GM18517 (cell line): ENCODE data around the gene SORCS2.

Experiments used
- ATAC-seq: cut with Tn5 transposase; IDR thresholded peaks from one replicate; pipeline ENCODE4 v1.9.1; 2021; ENCODE audit warnings: mild to moderate bottlenecking, moderate library complexity; ENCODE audit not compliant: unreplicated experiment

The SORCS2 gene

DNA sequence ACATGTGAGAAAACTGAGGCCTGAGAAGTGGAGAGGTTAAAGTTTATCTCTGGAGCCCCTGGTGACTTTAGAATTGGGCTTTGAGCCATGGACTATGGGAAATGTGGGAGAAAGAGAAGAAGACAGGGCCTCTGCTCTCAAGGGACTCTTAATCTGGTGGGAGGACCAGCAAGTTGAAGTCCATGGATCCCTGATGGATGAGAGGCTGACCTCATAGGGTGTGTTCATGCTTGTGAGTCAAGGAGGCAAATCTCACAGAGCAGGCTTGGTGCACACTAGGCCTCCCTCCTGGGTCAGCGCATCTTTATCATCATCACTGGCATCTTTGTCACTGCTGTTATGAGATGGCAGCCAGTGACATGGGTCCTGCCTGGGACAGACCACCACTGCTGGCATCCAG, 535.4 kb downstream of the SORCS2 start:
- ATAC-seq = no peak

DNA sequence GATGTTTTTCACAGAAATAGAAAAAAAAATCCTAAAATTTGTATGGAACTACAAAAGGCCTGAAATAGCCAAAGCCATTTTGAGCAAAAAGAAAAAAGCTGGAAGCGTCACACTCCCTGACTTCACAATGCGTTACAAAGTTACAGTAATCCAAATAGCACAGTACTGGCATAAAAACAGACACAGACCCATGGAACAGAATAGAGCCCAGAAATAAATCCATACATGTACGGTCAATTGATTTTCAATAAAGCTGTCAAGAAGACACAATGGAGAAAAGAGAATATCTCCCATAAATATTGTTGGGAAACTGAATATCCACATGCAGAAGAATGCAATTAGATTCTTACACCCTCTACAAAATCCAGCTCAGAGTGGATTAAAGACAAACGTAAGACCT, 539.1 kb downstream of the SORCS2 start:
- ATAC-seq = no peak

DNA sequence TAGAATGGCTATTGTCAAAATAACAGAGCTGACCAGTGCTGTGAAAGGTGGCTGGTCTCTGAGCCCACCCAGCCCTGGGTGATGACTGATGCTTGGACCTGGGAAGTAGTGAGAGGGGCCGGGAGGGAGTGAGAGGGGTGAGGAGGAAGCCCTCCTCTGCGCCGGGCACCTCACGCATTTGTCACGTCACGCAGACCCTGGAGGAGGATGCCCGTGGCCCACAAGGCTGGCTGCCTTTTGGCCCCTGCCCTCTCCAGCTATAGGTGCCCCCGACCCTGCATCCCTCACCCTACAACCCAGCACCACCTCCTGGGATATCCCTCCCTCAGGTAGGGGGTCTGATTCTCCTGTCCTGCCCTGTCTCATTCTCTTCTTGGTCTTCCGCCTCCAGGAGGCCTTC, 539.9 kb downstream of the SORCS2 start:
- no peak for ATAC-seq

DNA sequence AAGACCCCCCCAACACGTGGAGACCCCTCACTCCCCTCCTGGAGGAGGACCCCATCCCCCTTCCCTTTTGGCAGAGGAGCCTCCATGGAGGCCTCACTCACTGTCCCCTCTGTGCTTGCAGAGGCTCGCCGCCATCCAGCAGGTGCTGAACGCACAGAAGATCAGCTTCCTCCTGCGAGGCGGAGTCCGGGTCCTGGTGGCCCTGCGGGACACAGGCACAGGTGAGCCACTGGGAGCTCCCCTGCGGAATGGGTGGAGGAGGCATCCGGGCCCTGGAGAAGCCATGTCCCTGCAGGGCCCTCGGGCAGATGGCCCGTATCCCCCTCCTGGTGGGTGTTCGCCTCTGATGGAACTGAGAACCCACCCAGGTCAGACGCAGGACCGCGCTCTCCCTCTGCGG, 540.9 kb downstream of the SORCS2 start:
- ATAC-seq = no peak

DNA sequence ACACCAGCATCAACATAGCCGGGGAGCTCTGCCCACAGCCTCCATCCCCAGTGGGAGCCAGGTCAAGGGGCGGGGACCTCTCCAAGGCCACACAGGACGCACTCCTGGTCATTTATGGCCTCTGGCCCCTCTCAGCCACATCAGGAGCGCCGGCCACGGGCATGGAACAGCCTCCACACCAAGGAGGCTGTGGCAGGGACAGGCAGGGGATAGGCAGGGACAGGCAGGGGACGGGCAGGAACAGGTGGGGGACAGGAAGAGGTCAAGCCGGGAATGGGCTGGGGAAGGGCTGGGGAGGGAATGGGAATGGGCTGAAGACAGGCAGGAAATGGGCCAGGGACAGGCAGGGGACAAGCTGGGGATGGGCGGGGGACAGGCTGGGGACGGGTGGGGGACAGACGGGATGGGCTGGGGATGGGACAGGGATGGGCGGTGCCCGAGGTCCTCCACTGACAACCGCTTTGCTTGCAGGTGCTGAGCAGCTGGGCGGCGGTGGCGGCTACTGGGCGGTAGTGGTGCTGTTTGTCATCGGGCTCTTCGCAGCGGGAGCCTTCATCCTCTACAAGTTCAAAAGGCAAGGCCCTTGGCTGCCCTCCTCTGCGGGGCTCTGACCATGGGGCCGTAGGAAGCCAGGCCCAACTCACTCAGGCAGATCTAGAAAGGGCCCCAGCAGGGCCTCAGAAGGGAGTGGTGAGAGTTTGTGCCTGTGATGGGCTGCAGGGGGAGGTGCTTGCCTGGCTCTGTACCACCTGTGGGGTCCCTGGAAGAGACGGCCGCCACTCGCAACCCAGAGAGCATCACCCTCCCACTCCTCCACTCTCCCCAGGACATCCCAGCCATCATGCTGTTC, 541.7 kb downstream of the SORCS2 start:
- no peak for ATAC-seq

DNA sequence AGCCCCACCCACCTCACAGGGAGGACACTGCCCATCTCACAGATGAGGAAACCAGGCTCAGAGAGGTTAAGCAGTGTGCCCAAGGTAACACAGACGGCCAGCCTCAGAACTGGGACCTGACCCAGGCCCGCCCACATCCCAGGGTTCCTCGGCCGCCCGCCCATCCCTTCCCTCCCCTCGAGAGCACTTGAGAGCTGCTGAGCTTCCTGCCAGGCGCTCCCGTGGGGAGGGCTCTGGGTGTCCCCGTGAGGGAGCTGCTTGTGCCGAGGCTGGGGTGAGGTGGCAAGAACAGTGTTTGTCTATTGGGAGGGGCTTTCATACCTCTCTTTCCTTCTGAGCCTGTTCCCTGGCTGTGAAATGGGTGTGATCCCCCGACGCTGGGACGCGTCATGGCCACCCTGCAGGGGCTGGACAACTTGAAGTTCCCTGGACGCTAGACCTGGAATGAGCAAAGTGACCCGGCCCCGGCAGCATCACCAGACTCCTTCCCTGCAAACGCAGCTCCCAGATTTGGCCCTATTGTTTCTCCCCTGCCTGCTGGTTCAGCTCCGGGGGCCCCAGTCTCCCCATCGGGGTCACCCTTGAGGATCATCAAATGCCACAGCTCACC, 542.4 kb downstream of the SORCS2 start:
- ATAC-seq = no peak

DNA sequence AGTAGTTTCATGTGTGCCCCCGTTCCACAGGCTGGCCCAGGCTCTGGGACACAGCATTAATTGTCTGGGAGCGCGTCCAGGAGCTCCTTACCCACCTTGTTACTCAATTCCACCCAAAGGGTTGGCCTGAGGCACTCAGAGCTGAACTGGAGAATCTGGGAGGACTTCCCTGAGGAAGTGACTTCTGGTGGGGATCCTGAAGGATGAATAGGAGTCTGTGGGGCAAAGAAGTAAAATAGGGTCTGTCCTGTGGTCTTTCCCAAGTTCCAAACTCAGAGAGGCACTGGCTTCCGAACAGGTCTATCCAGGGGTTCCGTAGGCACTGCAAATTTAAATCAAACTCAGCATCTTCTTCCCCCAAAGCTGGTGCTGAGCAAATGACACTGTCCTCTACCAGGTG, 543.1 kb downstream of the SORCS2 start:
- ATAC-seq = no peak

DNA sequence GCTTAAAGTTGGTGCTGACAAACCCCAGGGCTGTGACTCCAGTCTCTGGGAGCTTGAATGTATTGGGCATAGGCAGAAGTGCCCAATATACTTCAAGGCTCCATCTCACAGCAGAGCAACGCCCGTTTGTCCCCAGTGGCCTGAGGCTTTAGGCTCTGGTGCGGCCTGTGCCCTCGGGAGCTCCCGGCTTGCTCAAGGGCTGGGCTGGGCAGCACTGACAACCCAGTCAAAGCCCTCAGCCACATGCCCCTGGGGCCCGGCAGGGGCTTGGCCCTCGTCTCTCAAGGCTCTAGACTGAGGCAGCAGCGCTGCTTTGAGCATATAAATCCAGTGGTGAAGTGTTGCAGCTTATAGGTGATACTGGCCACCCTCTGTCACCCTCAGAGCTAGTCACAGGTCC, 543.6 kb downstream of the SORCS2 start:
- ATAC-seq = no peak

DNA sequence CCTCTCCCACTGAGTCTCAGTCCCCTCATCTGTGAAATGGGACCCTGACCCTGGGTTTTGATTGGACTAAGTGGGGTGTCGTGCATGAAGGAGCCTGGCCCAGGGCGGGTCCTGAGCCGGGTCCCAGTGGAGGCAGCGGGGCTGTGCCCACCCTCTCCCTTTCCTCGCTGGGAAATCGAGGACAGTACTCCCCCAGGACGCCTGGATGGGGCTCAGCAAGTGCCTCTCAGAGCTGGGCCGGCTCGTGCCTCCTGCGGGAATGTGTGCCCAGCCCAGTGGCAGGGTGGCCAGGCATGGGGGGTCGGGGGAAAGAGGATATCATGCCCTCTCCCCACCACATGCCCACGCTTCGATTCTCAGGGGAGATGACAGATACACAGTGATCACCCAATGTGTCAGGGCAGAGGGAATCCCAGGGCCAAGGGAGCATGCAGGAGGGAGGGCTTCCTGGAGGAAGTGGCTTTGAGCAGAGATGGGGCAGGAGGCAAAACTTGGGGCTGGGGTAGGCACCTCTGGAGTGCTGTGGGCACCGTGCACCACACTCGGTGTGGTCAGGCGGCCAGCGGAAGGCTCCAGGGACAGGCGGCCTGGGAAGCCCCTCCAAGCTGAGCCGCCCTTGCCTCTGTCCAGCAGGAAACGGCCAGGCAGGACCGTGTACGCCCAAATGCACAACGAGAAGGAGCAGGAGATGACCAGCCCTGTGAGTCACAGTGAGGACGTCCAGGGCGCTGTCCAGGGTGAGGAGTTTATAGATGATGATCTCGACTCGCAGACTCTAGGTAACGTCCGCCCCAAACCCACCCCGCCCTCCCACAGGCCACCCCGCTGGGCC, 544.3 kb downstream of the SORCS2 start:
- ATAC-seq = no peak

DNA sequence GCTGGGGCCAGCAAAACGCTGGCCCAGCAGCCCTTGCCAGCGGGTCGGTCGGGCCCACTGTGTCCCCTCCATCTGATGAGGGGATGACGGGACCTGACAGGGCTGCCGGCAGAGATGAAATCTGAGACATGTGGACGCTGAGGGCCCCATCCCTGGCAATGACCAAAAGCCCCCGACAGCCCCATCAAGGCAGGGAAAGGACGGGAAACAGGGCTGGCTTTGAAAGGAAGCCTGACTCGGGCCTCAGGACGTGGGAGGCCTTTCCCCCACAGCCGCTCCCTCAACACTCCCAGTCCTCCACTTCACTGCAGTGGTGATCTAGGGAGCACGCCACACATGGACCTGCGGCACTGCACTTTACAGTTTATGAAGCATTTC, 544.9 kb downstream of the SORCS2 start:
- no peak for ATAC-seq

DNA sequence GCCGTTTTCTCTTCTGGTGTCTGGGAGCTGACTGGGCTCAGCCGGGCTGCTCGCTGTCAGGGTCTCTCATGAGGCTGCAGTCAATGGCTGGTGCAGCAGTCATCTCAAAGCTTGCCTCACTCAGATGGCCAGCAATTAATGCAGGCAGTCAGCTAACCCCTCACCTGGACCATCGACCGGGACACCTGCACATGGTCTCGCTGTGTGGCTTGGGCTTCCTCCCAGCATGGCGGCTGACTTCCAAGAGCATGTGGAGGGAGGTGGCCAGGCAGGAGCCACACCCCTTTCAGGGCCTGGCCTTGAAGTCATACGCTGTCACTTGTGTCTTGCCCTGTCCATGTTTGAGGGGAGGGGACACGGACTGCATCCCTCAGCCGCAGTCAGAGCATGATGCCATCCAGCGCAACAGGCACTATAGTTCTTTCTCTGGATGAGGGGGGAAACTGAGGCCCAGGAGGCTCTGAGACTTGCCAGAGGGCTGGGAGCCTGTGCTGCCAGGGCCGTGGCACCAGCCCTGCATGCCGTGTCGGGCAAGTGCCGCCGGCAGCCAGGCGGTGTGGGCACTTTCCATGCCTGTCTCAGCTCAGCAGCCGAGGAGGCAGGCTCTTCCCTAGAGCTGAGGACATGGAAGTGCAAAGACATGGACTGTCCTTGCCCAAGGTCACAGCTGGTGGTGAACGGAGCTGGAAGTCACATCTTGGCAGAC, 545.6 kb downstream of the SORCS2 start:
- no peak for ATAC-seq

DNA sequence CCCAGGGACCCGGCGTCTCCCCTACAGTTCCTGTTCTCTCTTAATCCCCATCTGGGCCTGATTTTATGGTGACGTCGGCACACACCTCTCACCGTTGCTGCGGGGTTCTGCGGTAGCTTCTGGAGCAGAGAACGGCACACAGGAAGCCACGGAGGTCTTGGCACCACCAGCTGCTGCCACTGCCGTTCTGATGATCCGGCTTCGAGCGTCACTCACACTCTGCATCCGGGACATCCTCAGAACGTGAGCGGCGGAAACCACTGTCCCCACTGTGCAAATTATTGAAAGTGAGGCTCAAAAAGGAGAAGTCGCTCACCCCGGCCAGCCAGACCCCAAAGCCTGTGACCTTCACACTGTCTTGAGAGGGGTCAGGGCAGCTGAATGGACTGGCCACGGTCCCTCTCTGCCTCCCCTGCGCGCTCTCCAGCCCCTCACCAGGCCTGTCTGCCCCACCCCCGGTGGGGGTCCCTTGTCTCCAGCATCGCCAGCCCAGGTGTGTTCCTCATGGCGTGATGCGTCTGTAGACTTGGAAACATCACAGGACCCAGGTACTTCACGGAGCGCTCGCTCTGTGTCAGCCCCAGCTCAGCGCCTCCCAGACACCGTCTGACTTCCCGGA, 546.2 kb downstream of the SORCS2 start:
- ATAC-seq = no peak

DNA sequence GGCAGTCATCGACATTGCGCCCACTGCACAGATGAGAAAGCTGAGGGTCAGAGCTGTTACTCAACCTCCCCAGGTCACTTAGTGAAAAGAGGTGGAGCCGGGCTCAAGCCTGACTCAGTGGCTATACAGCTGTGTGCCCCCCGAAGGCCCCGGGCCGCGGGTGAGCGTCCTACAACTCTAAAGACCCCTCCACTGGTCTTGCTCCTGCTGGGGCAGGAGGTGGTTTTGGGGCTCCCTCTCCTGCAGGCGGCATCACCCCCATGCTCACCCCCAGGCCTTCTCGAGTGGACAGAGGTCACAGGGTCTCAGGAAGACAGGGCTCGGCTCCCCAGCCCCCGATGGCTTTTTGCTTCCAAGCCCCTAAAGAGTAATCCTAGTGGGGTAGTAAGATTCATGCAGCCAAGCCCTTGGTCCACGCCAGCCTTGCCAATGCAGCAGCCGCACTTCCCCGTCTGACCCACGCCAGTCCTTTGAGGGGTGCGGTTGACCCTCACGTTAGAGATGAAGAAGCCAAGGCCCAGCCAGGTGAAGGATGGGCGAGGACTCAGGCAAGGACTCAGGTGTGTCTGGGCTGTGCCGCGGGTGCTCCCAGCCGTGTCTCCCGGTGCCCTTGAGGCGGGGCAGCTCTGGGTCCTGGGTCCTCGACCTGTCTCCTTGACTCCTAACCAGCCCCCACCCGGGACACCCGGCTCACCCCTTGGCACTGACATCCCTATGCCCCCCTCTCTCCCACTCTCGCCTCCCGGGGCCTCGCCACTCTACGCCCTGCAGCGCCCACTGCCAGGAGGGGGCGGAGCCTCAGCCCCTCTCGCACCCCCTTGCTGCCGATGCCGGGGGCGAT, 547.0 kb downstream of the SORCS2 start:
- no peak for ATAC-seq

DNA sequence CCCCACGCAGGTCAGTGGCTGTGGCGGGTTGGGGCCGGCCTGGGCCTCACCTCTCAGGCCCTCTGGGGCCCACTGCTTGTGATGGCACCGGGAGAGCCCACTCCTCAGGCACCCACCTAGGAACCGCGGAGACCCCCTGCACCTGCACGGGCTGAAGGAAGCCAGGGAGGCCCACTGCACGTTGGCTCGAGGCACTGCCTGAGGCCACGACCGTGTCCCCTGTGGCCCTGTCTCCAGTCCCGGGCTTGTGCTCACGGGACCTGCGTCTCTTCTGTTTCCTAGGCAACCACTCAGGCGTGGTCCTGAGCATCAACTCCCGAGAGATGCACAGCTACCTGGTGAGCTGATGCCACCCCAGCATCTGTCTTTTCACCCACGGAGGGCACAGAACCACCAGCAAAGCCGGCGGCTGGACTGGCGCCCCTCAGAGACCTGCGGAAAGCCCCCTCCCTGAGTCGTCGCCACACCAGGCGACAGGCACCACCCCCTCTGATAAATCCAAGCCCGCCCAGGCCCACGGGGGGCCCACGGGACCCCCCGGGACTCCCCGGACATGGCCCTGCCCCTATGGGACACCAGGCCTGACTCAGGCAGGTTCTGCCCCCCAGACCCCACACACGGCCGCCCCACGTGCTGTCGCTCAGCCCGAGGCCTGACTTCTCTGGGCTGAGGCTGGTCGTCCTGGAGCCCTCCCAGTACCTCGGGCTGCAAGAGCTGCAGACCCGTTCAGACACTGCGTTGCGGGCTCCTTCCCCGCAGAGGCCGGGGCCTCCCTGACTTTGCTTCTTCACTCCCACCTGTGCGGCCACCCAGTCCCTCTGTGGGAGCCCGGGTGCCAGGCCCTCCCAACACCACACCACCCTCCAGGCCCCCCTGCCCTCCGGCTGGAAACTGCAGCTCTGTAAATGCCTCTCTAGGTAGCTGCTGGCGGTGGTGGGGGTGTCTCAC, 547.9 kb downstream of the SORCS2 start:
- ATAC-seq = no peak

DNA sequence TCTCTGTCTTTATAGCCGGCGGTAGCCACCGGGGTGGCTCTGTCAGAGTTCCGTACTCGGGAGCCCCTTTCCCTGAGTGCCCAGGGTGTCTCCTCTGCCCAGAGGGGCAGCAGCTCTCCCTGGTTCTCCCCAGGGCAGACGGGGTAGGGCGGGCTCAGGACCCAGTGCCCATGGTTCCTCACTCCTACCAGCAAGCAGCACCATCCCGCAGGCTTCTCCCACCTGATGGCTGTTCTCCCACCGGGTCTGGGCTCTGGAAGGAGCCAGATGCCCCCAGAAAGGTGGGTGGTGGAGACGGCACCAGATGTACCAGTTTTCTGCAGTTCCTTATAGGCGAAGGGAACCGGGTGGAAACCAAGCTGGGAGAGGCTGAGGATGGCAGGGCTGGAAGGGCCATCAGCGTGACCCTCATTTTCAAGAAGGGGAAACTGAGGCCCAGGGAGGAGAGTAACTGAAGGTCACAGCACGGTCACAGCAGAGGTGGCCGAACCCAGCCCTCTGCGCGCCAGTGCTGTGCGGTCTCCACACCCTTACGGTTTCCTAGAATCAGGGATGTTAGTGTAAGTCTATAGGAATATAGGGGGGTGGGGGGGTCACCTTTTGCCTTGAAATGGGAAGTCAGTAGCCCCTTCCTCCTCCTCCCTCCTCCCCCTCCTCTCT, 548.7 kb downstream of the SORCS2 start:
- no peak for ATAC-seq

DNA sequence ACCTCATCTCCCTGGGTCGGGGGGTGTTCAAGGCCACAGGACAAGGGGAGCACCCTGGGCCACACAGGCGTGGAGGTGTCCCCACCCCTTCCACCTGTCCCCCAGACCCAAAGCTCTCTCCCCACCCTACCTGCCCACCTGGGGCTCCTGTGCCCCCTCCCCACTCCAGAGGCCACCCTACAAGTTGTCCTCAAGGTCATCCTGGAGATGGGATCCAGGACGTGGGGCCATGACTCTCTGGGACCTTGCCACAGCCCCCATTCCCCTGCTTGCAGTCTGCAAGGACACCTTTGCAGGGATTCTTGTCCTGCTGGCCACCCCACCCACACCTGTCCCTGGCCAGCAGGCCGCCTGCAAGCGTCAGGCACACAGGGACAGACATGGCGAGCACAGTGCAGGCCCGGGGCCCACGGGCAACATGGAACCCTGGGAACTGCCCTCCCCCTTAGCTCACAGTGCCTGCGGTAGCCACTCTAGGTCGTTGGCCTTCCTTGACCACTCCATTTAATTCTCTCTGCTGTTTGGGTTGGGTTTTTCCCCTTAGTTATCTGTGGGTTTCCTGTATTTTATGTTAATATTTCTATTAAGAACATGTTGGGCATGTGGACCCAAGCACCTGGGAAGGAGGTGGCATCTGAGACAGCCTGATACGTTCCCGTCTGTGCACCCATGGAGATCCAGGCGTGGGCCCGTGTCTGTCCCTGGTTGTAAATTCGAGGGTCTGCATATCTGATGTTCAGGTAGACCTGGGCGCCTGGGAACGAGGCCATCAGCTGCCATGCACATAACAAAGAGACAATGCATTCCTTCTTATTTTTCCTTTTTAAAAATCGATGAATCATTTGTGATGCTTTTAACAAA, 549.8 kb downstream of the SORCS2 start:
- ATAC-seq = no peak

DNA sequence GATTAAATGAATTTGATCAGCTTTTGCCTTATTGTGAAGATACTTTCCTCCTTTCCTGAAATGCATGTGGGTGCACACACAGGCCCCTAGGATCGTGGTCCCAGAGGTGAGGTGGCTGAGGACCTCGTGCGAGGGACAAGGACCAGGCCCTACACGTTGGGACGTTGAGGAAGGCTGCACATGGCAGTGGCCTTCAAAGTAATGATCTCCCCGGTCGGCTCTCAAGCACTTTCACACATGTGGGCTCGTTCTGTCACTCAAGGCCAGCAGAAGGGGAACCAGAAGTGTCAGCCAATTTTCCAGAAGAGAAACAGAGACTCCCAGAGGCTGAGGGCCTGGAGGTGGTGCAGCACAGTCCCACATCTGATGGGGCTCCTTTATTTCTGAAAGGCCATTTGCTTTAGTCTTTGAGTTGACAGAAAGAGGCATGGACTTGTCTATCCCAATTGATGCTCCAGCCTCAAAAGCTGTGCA, 550.5 kb downstream of the SORCS2 start:
- no peak for ATAC-seq
